Measurements from ENCODE around the gene SCFD2.

- no peak for TF ChIP-seq EZH2 (IDR thresholded peaks at IDR 0.05; ENCODE audit: borderline replicate concordance, low read depth, low read length, severe bottlenecking)
- TF ChIP-seq POLR2A (IDR thresholded peaks at IDR 0.05; ENCODE audit: low read depth, low read length): no peak
- no peak for TF ChIP-seq CTCF (IDR thresholded peaks at IDR 0.05; ENCODE audit: extremely low read depth in 1 of 2, insufficient read depth in 1 of 2, low read depth in 1 of 2, low read length in 2 of 2)
- TF ChIP-seq GATA2 (IDR thresholded peaks at IDR 0.05; ENCODE audit: insufficient read depth, insufficient read length, low read depth, low read length): no peak
- TF ChIP-seq MAX (IDR thresholded peaks at IDR 0.05; ENCODE audit: insufficient read depth, insufficient read length): no peak
- no peak for TF ChIP-seq POLR2AphosphoS5 (IDR thresholded peaks at IDR 0.05; ENCODE audit: insufficient read depth, low read depth, low read length)
Observed at GRCh38 chr4:52948057-52948423, 417.8 kb downstream of the SCFD2 start.
